Neural crest cell (in vitro differentiated cells): ENCODE measurements around the gene APH1B. TPM values are rescaled to one million over a fixed set of nuclear protein-coding genes. Genes with fewer than 3 reads are reported as not detected.
A peak's percentile ranks its signal among the peaks of the same experiment; 100 is the strongest.

Source experiments
- DNase-seq: peaks from one replicate; pipeline ENCODE4 v3.0.0; 2021; ENCODE audit warnings: low read depth, mixed read lengths, low spot score
- H3K27ac Mint-ChIP-seq: one replicate; pipeline ENCODE4 v1.8.0; 2021; ENCODE audit warnings: mild to moderate bottlenecking, mixed read lengths; ENCODE audit not compliant: unreplicated experiment
- H3K27me3 Mint-ChIP-seq: 2 replicates; pipeline ENCODE4 v1.8.0; 2021; ENCODE audit warnings: low read depth, mild to moderate bottlenecking, mixed read lengths
- H3K36me3 Mint-ChIP-seq: 2 replicates; pipeline ENCODE4 v1.8.0; 2021; ENCODE audit warnings: low read depth, mild to moderate bottlenecking, mixed read lengths
- H3K4me1 Mint-ChIP-seq: 2 replicates; pipeline ENCODE4 v1.8.0; 2021; ENCODE audit warnings: mixed read lengths
- H3K4me3 Mint-ChIP-seq: one replicate; pipeline ENCODE4 v1.8.0; 2021; ENCODE audit warnings: mild to moderate bottlenecking, mixed read lengths
- H3K9me3 Mint-ChIP-seq: 2 replicates; pipeline ENCODE4 v1.8.0; 2021; ENCODE audit warnings: mixed read lengths
- total RNA-seq: library from RNA; stranded (reverse); gene quantifications from 2 replicates; pipeline ENCODE4 v1.2.1, GENCODE V29; 2021
- TF ChIP-seq, protein P1 (sequence below): fragments of 200-600 bp; sonication (generic); conservative IDR thresholded peaks from 2 replicates; pipeline ENCODE4 v1.5.0; 2021; ENCODE audit warnings: antibody characterized with exemption, mild to moderate bottlenecking

The APH1B gene
- total RNA-seq, 1 donor from 2014 or later: 18.5 TPM

DNA sequence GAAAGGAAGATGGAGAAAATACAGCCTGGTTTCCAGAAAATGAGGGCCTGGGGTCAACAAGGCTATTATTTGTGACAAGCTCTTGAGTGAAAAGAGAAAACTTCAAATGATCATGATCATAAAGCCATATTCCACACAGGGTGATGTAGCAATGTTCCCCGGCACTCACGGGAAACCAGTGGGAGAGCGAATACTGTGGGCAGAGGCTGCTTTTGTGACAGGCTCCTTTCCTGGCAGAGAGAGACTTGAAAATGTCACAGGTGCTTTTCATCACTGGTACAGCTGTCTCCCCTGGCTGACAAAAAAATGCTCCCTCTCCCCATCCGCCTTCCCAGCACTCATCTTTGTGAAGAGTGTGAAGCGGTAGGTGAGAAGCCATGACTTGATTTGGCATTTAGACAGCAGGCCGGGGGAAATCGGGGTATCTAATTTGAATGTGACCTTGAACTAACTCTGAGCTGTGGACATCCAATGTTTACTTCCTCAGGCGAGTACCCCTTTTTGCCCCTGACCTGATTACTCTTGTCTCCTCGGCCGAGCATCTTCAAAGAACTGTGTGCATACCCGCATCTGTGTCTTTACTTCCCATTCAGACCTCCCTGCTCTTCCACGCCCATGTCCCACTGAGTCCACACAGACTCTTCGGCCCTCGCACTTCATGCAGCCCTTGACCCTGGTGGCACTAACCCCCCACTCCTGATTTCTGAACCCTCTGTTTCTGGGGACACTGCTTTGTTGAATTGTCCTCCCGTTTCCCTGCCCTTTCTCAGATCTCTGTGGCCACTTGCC, 81.0 kb downstream of the APH1B start:
- TF ChIP-seq, protein P1, sequence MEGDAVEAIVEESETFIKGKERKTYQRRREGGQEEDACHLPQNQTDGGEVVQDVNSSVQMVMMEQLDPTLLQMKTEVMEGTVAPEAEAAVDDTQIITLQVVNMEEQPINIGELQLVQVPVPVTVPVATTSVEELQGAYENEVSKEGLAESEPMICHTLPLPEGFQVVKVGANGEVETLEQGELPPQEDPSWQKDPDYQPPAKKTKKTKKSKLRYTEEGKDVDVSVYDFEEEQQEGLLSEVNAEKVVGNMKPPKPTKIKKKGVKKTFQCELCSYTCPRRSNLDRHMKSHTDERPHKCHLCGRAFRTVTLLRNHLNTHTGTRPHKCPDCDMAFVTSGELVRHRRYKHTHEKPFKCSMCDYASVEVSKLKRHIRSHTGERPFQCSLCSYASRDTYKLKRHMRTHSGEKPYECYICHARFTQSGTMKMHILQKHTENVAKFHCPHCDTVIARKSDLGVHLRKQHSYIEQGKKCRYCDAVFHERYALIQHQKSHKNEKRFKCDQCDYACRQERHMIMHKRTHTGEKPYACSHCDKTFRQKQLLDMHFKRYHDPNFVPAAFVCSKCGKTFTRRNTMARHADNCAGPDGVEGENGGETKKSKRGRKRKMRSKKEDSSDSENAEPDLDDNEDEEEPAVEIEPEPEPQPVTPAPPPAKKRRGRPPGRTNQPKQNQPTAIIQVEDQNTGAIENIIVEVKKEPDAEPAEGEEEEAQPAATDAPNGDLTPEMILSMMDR: no peak
- Mint-ChIP-seq H3K4me1 (peaks cover 35% of the 10 kb centered on the region), H3K9me3 (no peaks in the 10 kb centered on the region), H3K27ac (peak overlapping the region; percentile 47), H3K4me3 (no peak overlapping the region), H3K27me3 (no peaks in the 10 kb centered on the region), H3K36me3 (peaks cover 3% of the 10 kb centered on the region)
- no peak for DNase-seq

Other genes with a start within 250 kb of the APH1B start
- gene TPM1, start 234.9 kb upstream of the APH1B start, total RNA-seq: 67.5 and 71.0 TPM in 2 replicates
- 7.0 and 8.5 TPM in 2 replicates for gene LACTB, start 155.7 kb upstream of the APH1B start, total RNA-seq
- gene RPS27L, start 120.1 kb upstream of the APH1B start, total RNA-seq: 85.2 and 86.6 TPM in 2 replicates
- gene RAB8B, start 88.0 kb upstream of the APH1B start, total RNA-seq: 51.0 and 58.4 TPM in 2 replicates
- 1.1 TPM in 2 replicates for gene CA12, start 104.2 kb downstream of the APH1B start, total RNA-seq
- gene USP3, start 227.0 kb downstream of the APH1B start, total RNA-seq: 80.0 and 85.7 TPM in 2 replicates